CD8-positive, alpha-beta memory T cell (primary cell): ENCODE results near the gene FBXL2. TPM values are rescaled to one million over a fixed set of nuclear protein-coding genes. Genes with fewer than 3 reads are reported as not detected.

Experiments used
- CTCF ChIA-PET: fragments of 350-600 bp; sonication (Branson Sonifier 250); formaldehyde crosslinking; loops from one replicate; lab custom pipeline; 2021; ENCODE audit warnings: antibody characterized with exemption; lab: Charles Lee
- POLR2A ChIA-PET: fragments of 350-600 bp; sonication (Branson Sonifier 250); formaldehyde crosslinking; loops from one replicate; lab custom pipeline; 2021; ENCODE audit warnings: antibody characterized with exemption; lab: Charles Lee
- DNase-seq, 5 donors: peaks; one replicate each; pipeline versions ENCODE4 v3.0.0 to v3.0.0-alpha.2; 2020 to 2022; ENCODE audit warnings: mixed read lengths in 1 of 5
- H3K27ac ChIP-seq: one replicate; pipeline ENCODE4 v1.7.0; 2013; ENCODE audit warnings: low read depth, mild to moderate bottlenecking, low read length, moderate library complexity
- H3K27me3 ChIP-seq: 2 replicates; pipeline ENCODE4 v1.7.0; 2013; ENCODE audit warnings: low read length, mild to moderate bottlenecking; ENCODE audit not compliant: insufficient read depth, poor library complexity, severe bottlenecking
- H3K36me3 ChIP-seq: 2 replicates; pipeline ENCODE4 v1.7.0; 2013; ENCODE audit warnings: mild to moderate bottlenecking, low read length, moderate library complexity; ENCODE audit not compliant: insufficient read depth
- H3K4me1 ChIP-seq: 2 replicates; pipeline ENCODE4 v1.7.0; 2013; ENCODE audit warnings: mild to moderate bottlenecking, low read length, moderate library complexity; ENCODE audit not compliant: insufficient read depth
- H3K4me3 ChIP-seq: 2 replicates; pipeline ENCODE4 v1.7.0; 2013; ENCODE audit warnings: mild to moderate bottlenecking, low read length
- H3K9me3 ChIP-seq: 2 replicates; pipeline ENCODE4 v1.7.0; 2013; ENCODE audit warnings: mild to moderate bottlenecking, low read length
- H3K27ac Mint-ChIP-seq, 8 donors: one replicate each; pipeline ENCODE4 v1.8.0; 2020 to 2021; ENCODE audit warnings: mixed read lengths in 8 of 8, mild to moderate bottlenecking in 6 of 8, inconsistent platforms in 3 of 8, moderate library complexity in 3 of 8
- H3K27me3 Mint-ChIP-seq, 2 donors: one replicate each; pipeline ENCODE4 v1.8.0; 2020 to 2021; ENCODE audit warnings: mixed read lengths in 2 of 2, mild to moderate bottlenecking in 1 of 2, moderate library complexity in 1 of 2
- H3K36me3 Mint-ChIP-seq, 3 donors: one replicate each; pipeline ENCODE4 v1.8.0; 2020 to 2021; ENCODE audit warnings: mixed read lengths in 3 of 3, inconsistent platforms in 1 of 3, mild to moderate bottlenecking in 1 of 3
- H3K4me1 Mint-ChIP-seq, 3 donors: one replicate each; pipeline ENCODE4 v1.8.0; 2020 to 2021; ENCODE audit warnings: mixed read lengths in 3 of 3, inconsistent platforms in 1 of 3, mild to moderate bottlenecking in 1 of 3
- H3K4me3 Mint-ChIP-seq, 7 donors: one replicate each; pipeline ENCODE4 v1.8.0; 2020 to 2021; ENCODE audit warnings: mixed read lengths in 7 of 7, mild to moderate bottlenecking in 6 of 7, moderate library complexity in 4 of 7, inconsistent platforms in 2 of 7
- H3K9me3 Mint-ChIP-seq, 5 donors: one replicate each; pipeline ENCODE4 v1.8.0; 2020 to 2022; ENCODE audit warnings: mixed read lengths in 5 of 5, mild to moderate bottlenecking in 3 of 5, moderate library complexity in 2 of 5, inconsistent platforms in 1 of 5
- polyA plus RNA-seq: library from polyadenylated mRNA; unstranded; fragments of 300-500 nt; fragmentation: Illumina TruSeq; gene quantifications from one replicate; pipeline ENCODE4 v1.2.3, GENCODE V29; 2021
- total RNA-seq, 2 experiments: library from RNA; stranded (reverse); gene quantifications; one replicate each; pipeline ENCODE4 v1.2.3, GENCODE V29; 2021

Gene FBXL2
- total and polyA plus RNA-seq, 3 experiments from 2014 or later, result not detected

DNA sequence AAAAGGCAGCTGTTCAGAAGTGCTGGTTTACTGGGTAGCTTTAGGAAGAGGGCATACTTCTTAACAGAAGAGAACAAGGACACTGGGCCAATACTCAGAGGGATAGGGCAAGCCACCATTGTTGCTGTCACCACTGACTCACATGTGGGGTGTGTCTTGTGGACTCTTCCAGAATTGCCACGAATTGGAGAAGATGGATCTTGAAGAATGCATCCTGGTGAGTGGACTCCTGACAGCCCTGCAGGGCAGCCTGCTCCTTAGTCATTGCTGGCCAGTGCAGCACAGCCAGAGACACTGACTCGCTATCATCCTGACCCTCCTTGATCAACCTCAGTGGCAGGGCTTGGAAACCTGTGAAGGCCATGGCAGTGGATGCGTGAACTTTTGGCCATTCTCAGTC, 100.7 kb downstream of the FBXL2 start:
- no peaks in the 10 kb centered on the region for H3K27me3 ChIP-seq
- Mint-ChIP-seq H3K9me3 (no peaks in the 10 kb centered on the region), H3K36me3 (peaks cover 0 to under 1% (median 0%) of the 10 kb centered on the region in 3 donors), H3K27ac (peak overlapping the region in 1 of 8 donors; percentile 29), H3K27me3 (peaks cover 0 to 2% of the 10 kb centered on the region in 2 donors), H3K4me1 (peaks cover 0 to 2% (median 2%) of the 10 kb centered on the region in 3 donors), H3K4me3 (no peak overlapping the region)
- H3K9me3 ChIP-seq, result no peaks in the 10 kb centered on the region
- H3K27ac ChIP-seq, result no peak overlapping the region
- DNase-seq, result no peak
- POLR2A ChIA-PET, result no interaction called here
- no peaks in the 10 kb centered on the region for H3K36me3 ChIP-seq
- no peaks in the 10 kb centered on the region for H3K4me1 ChIP-seq
- H3K4me3 ChIP-seq, result no peak overlapping the region
- CTCF ChIA-PET, result interaction anchor here (1.7 kb wide), 1 partner anchor 409 kb away, joined by 4 read pairs; no protein-coding TSS in a partner anchor

GRCh38 chr3:33380653-33381052, 103.4 kb downstream of the FBXL2 start:
- no peaks in the 10 kb centered on the region for H3K27me3 ChIP-seq
- H3K9me3 ChIP-seq, result no peaks in the 10 kb centered on the region
- H3K27ac ChIP-seq, result no peak overlapping the region
- Mint-ChIP-seq H3K4me3 (no peak overlapping the region), H3K9me3 (no peaks in the 10 kb centered on the region), H3K36me3 (peaks cover 0 to 3% (median 0%) of the 10 kb centered on the region in 3 donors), H3K27ac (peak overlapping the region in 1 of 8 donors; percentile 54), H3K27me3 (no peaks in the 10 kb centered on the region), H3K4me1 (peaks cover 0 to 6% (median 3%) of the 10 kb centered on the region in 3 donors)
- no peak overlapping the region for H3K4me3 ChIP-seq
- ChIA-PET POLR2A (no interaction called here), CTCF (no interaction called here)
- DNase-seq, result no peak
- H3K4me1 ChIP-seq, result no peaks in the 10 kb centered on the region
- H3K36me3 ChIP-seq, result no peaks in the 10 kb centered on the region

- Histone ChIP-seq H3K4me1 (no peaks in the 10 kb centered on the region), H3K36me3 (peaks cover 3% of the 10 kb centered on the region), H3K27ac (no peak overlapping the region), H3K9me3 (no peaks in the 10 kb centered on the region), H3K4me3 (no peak overlapping the region), H3K27me3 (no peaks in the 10 kb centered on the region)
- DNase-seq, result no peak
- H3K36me3 Mint-ChIP-seq, result peaks cover 0 to 25% (median 4%) of the 10 kb centered on the region in 3 donors
- H3K9me3 Mint-ChIP-seq, result no peaks in the 10 kb centered on the region
- peak overlapping the region in 3 of 8 donors; percentile 57 to 84 (median 68) for H3K27ac Mint-ChIP-seq
- peaks cover 3 to 13% (median 10%) of the 10 kb centered on the region in 3 donors for H3K4me1 Mint-ChIP-seq
- ChIA-PET POLR2A (no interaction called here), CTCF (no interaction called here)
- H3K27me3 Mint-ChIP-seq, result no peaks in the 10 kb centered on the region
- H3K4me3 Mint-ChIP-seq, result peak overlapping the region in 1 of 7 donors; percentile 15
These were observed 106.7 kb downstream of the FBXL2 start for GRCh38 chr3:33383951-33384350.

- Histone ChIP-seq H3K27me3 (no peaks in the 10 kb centered on the region), H3K9me3 (no peaks in the 10 kb centered on the region), H3K36me3 (peaks cover 3% of the 10 kb centered on the region), H3K4me1 (no peaks in the 10 kb centered on the region), H3K4me3 (no peak overlapping the region), H3K27ac (peak overlapping the region; percentile 9)
- peaks cover 3 to 13% (median 10%) of the 10 kb centered on the region in 3 donors for H3K4me1 Mint-ChIP-seq
- no peaks in the 10 kb centered on the region for H3K27me3 Mint-ChIP-seq
- ChIA-PET POLR2A (no interaction called here), CTCF (interaction anchor here (1.2 to 2.1 kb wide), 2 partner anchors 8 to 12 kb away, joined by 3 to 10 read pairs; no protein-coding TSS in a partner anchor)
- peak overlapping the region in 4 of 8 donors; percentile 37 to 76 (median 52) for H3K27ac Mint-ChIP-seq
- H3K9me3 Mint-ChIP-seq, result no peaks in the 10 kb centered on the region
- DNase-seq, result peak in 1 of 5 donors; percentile 51
- no peak overlapping the region for H3K4me3 Mint-ChIP-seq
- peaks cover 4 to 39% (median 15%) of the 10 kb centered on the region in 3 donors for H3K36me3 Mint-ChIP-seq
These were observed 108.2 kb downstream of the FBXL2 start for GRCh38 chr3:33385423-33385822.

DNA sequence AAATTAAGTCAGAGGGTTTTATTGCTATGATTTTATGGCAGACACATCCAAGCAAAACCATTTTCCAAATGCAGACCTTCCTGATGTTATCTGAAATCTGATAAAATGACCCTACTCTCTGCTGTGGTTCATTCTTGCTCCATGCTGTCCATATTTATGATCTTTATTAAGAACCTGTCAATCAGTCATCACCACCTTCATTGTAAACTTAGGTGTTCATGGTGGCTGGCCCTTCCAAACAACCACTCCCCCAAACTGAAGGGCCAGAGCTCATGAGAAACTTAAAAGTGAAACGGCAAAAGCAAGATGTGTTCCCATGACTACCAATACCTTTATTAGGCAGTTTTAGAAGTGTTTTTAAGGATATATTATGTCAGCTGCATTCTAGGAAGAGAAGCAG, 109.4 kb downstream of the FBXL2 start:
- Mint-ChIP-seq H3K27me3 (no peaks in the 10 kb centered on the region), H3K4me1 (peaks cover 3 to 15% (median 13%) of the 10 kb centered on the region in 3 donors), H3K27ac (peak overlapping the region in 6 of 8 donors; percentile 38 to 77 (median 48)), H3K9me3 (no peaks in the 10 kb centered on the region), H3K4me3 (no peak overlapping the region), H3K36me3 (peaks cover 4 to 51% (median 24%) of the 10 kb centered on the region in 3 donors)
- H3K27me3 ChIP-seq, result no peaks in the 10 kb centered on the region
- ChIA-PET CTCF (interaction anchor here (2.1 kb wide), 1 partner anchor 14 kb away, joined by 10 read pairs; no protein-coding TSS in a partner anchor), POLR2A (no interaction called here)
- DNase-seq, result no peak
- H3K4me3 ChIP-seq, result no peak overlapping the region
- peaks cover 5% of the 10 kb centered on the region for H3K36me3 ChIP-seq
- no peaks in the 10 kb centered on the region for H3K4me1 ChIP-seq
- H3K27ac ChIP-seq, result no peak overlapping the region
- no peaks in the 10 kb centered on the region for H3K9me3 ChIP-seq

DNA sequence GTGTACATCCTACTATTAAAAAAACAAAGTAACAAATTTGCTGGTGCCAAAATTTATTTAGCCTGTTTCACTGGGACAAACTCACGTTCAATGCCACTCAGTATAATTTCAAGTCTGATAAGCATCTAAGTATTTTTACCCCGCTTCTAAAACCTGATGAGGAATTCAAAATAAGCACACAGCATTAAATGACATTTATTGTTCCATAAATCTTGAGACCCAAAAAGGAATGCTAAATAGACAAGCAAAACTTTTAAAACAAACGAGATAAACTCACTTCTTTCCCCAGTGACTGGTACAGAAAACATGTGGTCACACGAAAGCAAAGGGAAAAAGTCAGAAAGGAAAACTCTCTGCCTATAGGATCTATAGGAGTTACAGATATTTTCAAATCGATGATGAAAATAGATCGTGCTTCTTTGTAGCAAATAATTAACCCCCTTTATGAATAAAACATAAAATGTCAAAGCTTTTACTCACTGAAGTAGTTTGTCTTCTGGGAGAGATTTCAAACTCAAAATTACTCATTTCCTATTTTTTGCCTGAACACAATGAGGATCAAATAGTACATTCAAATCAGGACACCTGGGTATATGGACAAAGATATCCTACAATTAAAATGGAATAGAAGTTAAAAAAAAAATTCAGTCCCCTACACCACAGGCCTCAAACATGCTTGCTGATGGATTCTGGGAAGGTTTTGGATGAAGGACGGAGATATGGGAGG, 111.3 kb downstream of the FBXL2 start:
- Mint-ChIP-seq H3K27ac (peak overlapping the region in 2 of 8 donors; percentile 3 to 12), H3K27me3 (no peaks in the 10 kb centered on the region), H3K36me3 (peaks cover 4 to 70% (median 35%) of the 10 kb centered on the region in 3 donors), H3K4me1 (peaks cover 3 to 16% (median 15%) of the 10 kb centered on the region in 3 donors), H3K9me3 (no peaks in the 10 kb centered on the region), H3K4me3 (no peak overlapping the region)
- Histone ChIP-seq H3K4me1 (no peaks in the 10 kb centered on the region), H3K27me3 (no peaks in the 10 kb centered on the region), H3K36me3 (peaks cover 23% of the 10 kb centered on the region), H3K27ac (no peak overlapping the region), H3K4me3 (no peak overlapping the region), H3K9me3 (no peaks in the 10 kb centered on the region)
- CTCF ChIA-PET, result no interaction called here
- POLR2A ChIA-PET, result interaction anchor here (0.7 kb wide), 1 partner anchor 8 kb away, joined by 5 read pairs; no protein-coding TSS in a partner anchor
- DNase-seq, result no peak

DNA sequence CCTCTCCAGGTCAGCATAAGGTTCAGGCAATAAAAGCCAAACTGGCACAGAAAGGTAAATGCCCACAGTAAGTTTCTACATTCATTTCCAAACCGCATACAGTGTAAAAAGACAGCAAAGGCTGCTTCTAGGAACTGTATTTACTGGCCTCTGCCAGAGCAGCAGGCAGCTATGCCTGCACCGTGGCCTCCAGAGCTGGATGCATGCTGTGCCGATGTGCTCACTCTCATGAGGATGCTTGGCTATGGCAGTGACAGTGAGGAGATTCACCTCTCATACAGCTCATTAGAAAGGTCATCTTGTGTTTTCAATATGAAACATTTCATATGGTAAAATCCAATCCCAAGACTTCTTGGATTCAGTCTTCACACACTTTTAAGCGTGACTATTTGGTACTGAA, 112.7 kb downstream of the FBXL2 start:
- H3K9me3 ChIP-seq, result no peaks in the 10 kb centered on the region
- H3K27me3 ChIP-seq, result no peaks in the 10 kb centered on the region
- Mint-ChIP-seq H3K4me3 (no peak overlapping the region), H3K36me3 (peaks cover 4 to 78% (median 36%) of the 10 kb centered on the region in 3 donors), H3K4me1 (peaks cover 3 to 16% (median 15%) of the 10 kb centered on the region in 3 donors), H3K27me3 (no peaks in the 10 kb centered on the region), H3K27ac (peak overlapping the region in 2 of 8 donors; percentile 58 to 74), H3K9me3 (no peaks in the 10 kb centered on the region)
- DNase-seq, result no peak
- peaks cover 23% of the 10 kb centered on the region for H3K36me3 ChIP-seq
- CTCF ChIA-PET, result interaction anchor here (1.2 kb wide), 2 partner anchors 16 to 25 kb away, joined by 3 to 4 read pairs; no protein-coding TSS in a partner anchor
- H3K4me1 ChIP-seq, result no peaks in the 10 kb centered on the region
- no peak overlapping the region for H3K4me3 ChIP-seq
- POLR2A ChIA-PET, result no interaction called here
- no peak overlapping the region for H3K27ac ChIP-seq
